Measurements from ENCODE around the gene MIEN1.
"Not testable (repeated sequence)": the region's sequence is repeated elsewhere in the genome, so short reads cannot be mapped to it uniquely, and the experiment has no call there.

The MIEN1 gene

GRCh38 chr17:39765175-39765574, 34.8 kb upstream of the MIEN1 start:
- Histone ChIP-seq H3K4me3 (ENCODE audit: low read depth in 1 of 2, low read length in 1 of 2) (no peak overlapping the region), H3K27ac (no peak overlapping the region), H3K27me3 (peaks cover 90% of the 10 kb centered on the region), H3K4me1 (ENCODE audit: control insufficient read depth in 1 of 2, insufficient read depth in 1 of 2, low read depth in 1 of 2, low read length in 1 of 2) (no peaks in the 10 kb centered on the region), H3K9me3 (no peaks in the 10 kb centered on the region), H3K36me3 (no peaks in the 10 kb centered on the region)
- no peak for TF ChIP-seq CTCF (IDR thresholded peaks at IDR 0.05)

- H3K27ac ChIP-seq; H3K9me3 ChIP-seq; H3K36me3 ChIP-seq; H3K4me1 ChIP-seq (ENCODE audit: control insufficient read depth in 1 of 2, insufficient read depth in 1 of 2, low read depth in 1 of 2, low read length in 1 of 2); H3K4me3 ChIP-seq (ENCODE audit: low read depth in 1 of 2, low read length in 1 of 2): not testable (repeated sequence)
- H3K27me3 ChIP-seq = peaks cover 91% of the 10 kb centered on the region
Observed at GRCh38 chr17:39764171-39764570, 33.8 kb upstream of the MIEN1 start.

GRCh38 chr17:39763051-39763820, 32.9 kb upstream of the MIEN1 start:
- no peaks in the 10 kb centered on the region for H3K36me3 ChIP-seq
- H3K27me3 ChIP-seq = peaks cover 94% of the 10 kb centered on the region
- no peak for TF ChIP-seq CTCF (IDR thresholded peaks at IDR 0.05)
- no peaks in the 10 kb centered on the region for H3K4me1 ChIP-seq (ENCODE audit: control insufficient read depth in 1 of 2, insufficient read depth in 1 of 2, low read depth in 1 of 2, low read length in 1 of 2)
- no peaks in the 10 kb centered on the region for H3K9me3 ChIP-seq
- H3K4me3 ChIP-seq (ENCODE audit: low read depth in 1 of 2, low read length in 1 of 2) = no peak overlapping the region
- H3K27ac ChIP-seq = no peak overlapping the region

GRCh38 chr17:39761861-39762496, 31.6 kb upstream of the MIEN1 start:
- TF ChIP-seq CTCF (IDR thresholded peaks at IDR 0.05) = no peak
- Histone ChIP-seq H3K4me1 (ENCODE audit: control insufficient read depth in 1 of 2, insufficient read depth in 1 of 2, low read depth in 1 of 2, low read length in 1 of 2) (no peaks in the 10 kb centered on the region), H3K27ac (no peak overlapping the region), H3K4me3 (ENCODE audit: low read depth in 1 of 2, low read length in 1 of 2) (no peak overlapping the region), H3K36me3 (no peaks in the 10 kb centered on the region), H3K9me3 (no peaks in the 10 kb centered on the region), H3K27me3 (peaks cover 96% of the 10 kb centered on the region)

- Histone ChIP-seq H3K4me3 (ENCODE audit: low read depth in 1 of 2, low read length in 1 of 2) (no peak overlapping the region), H3K27ac (no peak overlapping the region), H3K27me3 (peaks cover 91% of the 10 kb centered on the region), H3K9me3 (no peaks in the 10 kb centered on the region), H3K4me1 (ENCODE audit: control insufficient read depth in 1 of 2, insufficient read depth in 1 of 2, low read depth in 1 of 2, low read length in 1 of 2) (peaks cover 5 to 9% of the 10 kb centered on the region in 2 experiments), H3K36me3 (no peaks in the 10 kb centered on the region)
- TF ChIP-seq CTCF (IDR thresholded peaks at IDR 0.05) = no peak
Observed at GRCh38 chr17:39759204-39759603, 28.9 kb upstream of the MIEN1 start.

Measured in neutrophil (primary cell).